HepG2 (cell line): Measurements from ENCODE around the gene SLC1A5.

ENCODE experiments used
- ATF2 ChIP-seq: sonication (generic); formaldehyde crosslinking; IDR thresholded peaks from 2 replicates; pipeline ENCODE4 v1.4.0; 2020; ENCODE audit warnings: missing genetic modification reagents
- BRCA1 ChIP-seq: sonication (generic); formaldehyde crosslinking; IDR thresholded peaks from 2 replicates; pipeline ENCODE4 v1.4.0; 2020; ENCODE audit warnings: missing genetic modification reagents
- GPBP1L1 ChIP-seq: sonication (generic); formaldehyde crosslinking; IDR thresholded peaks from 2 replicates; pipeline ENCODE4 v1.5.0; 2020; ENCODE audit warnings: mild to moderate bottlenecking, missing genetic modification reagents
- MYC ChIP-seq: sonication (generic); formaldehyde crosslinking; IDR thresholded peaks from 2 replicates; pipeline ENCODE4 v1.9.0; 2021; ENCODE audit warnings: missing genetic modification reagents, borderline replicate concordance
- POLR2A ChIP-seq, 2 experiments: IDR thresholded peaks; 2 replicates each; pipeline ENCODE4 v1.6.1; 2011; ENCODE audit warnings: low read depth in 2 of 2, low read length in 2 of 2, mild to moderate bottlenecking in 1 of 2, moderate library complexity in 1 of 2; ENCODE audit not compliant: insufficient read depth in 1 of 2
- REPIN1 ChIP-seq: sonication (generic); formaldehyde crosslinking; IDR thresholded peaks from 2 replicates; pipeline ENCODE4 v1.8.0; 2022; ENCODE audit warnings: missing genetic modification reagents, low read depth, mild to moderate bottlenecking, borderline replicate concordance
- SIN3A ChIP-seq: IDR thresholded peaks from 2 replicates; pipeline ENCODE4 v1.6.1; 2011; ENCODE audit warnings: low read depth, mild to moderate bottlenecking, control low read depth, low read length, borderline replicate concordance
- TP53 ChIP-seq: sonication (generic); formaldehyde crosslinking; conservative IDR thresholded peaks from 2 replicates; pipeline ENCODE4 v1.4.0; 2020; ENCODE audit warnings: missing genetic modification reagents
- U2AF1 ChIP-seq: fragments of 200-400 bp; formaldehyde crosslinking; optimal IDR thresholded peaks from 2 replicates; pipeline ENCODE3; 2017; ENCODE audit warnings: mild to moderate bottlenecking, low read depth, low read length
- ZNF326 ChIP-seq: sonication (generic); formaldehyde crosslinking; IDR thresholded peaks from 2 replicates; pipeline ENCODE4 v1.4.0; 2020; ENCODE audit warnings: missing genetic modification reagents, borderline replicate concordance
- TF ChIP-seq, protein P1 (sequence below): IDR thresholded peaks from 2 replicates; pipeline ENCODE4 v1.6.1; 2016; ENCODE audit warnings: missing compliant biosample characterization, missing genetic modification reagents, borderline replicate concordance

DNA sequence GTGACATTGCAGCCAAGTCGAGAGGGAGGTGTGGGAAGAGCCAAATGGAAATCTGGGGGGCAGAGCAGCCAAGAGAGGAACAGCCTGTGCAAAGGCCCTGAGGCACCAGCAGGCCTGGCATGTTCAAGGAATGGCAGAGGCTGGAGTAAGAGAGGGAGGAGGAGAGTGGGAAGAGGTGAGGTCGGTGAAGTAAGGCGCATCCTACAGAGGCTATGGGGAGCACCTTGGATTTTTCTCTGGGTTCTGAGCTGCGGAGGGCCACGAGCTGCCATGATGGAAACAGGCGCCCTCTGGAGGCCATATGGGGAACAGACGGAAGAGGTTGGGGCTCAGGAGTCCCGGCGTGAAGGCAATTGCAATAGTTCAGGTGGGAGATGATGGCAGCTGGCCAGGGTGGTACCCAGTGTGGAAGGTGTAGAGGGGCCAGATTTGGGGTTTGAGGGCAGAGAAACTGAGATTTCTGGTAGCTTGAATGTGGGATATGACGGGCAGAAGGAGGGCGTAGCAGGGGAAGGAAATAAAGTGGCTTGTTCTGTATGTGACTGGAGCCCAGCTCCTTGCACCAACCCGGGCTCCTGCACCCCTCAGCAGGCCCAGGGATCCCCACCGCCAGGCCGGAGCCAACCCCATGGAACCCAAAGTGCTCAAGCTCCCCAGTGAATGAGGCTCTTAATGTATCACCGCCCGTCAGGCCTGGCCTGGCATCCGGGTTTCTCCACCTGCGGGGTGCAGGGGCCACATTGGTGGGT, 21.7 kb downstream of the SLC1A5 start:
- TF ChIP-seq ZNF326, result no peak
- TF ChIP-seq REPIN1, result no peak
- no peak for TF ChIP-seq U2AF1
- TF ChIP-seq SIN3A, result no peak
- TF ChIP-seq TP53 (CRISPR knock-in tag), result no peak
- TF ChIP-seq BRCA1 (CRISPR knock-in tag), result no peak
- TF ChIP-seq MYC, result no peak; the same call in 1 of the 2 replicates
- TF ChIP-seq ATF2, result no peak
- no peak for TF ChIP-seq POLR2A (IDR thresholded peaks at IDR 0.05; ENCODE audit: insufficient read depth in 1 of 2, low read depth in 2 of 2, low read length in 2 of 2)
- TF ChIP-seq, protein P1, sequence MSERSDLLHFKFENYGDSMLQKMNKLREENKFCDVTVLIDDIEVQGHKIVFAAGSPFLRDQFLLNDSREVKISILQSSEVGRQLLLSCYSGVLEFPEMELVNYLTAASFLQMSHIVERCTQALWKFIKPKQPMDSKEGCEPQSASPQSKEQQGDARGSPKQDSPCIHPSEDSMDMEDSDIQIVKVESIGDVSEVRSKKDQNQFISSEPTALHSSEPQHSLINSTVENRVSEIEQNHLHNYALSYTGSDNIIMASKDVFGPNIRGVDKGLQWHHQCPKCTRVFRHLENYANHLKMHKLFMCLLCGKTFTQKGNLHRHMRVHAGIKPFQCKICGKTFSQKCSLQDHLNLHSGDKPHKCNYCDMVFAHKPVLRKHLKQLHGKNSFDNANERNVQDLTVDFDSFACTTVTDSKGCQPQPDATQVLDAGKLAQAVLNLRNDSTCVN (CRISPR knock-in tag), result no peak
- TF ChIP-seq GPBP1L1 (CRISPR knock-in tag), result no peak
